Natural killer cell (primary cell): ENCODE data around the gene SDHD. TPM values are rescaled to one million over a fixed set of nuclear protein-coding genes. Genes with fewer than 3 reads are reported as not detected.

Experiments
- ATAC-seq, 3 donors: fragments of 150-1000 bp in 2 of 3; fragments of 200-7000 bp in 1 of 3; cut with Tn5 transposase; 1 replicate in 1 of 3; 2 replicates in 2 of 3; pipeline ENCODE4 v1.10.0; 2021; ENCODE audit warnings: mild to moderate bottlenecking in 2 of 3, moderate library complexity in 2 of 3
- DNase-seq, 2 donors: peaks; one replicate each; pipeline versions ENCODE4 v3.0.0 to v3.0.0-alpha.2; 2013 to 2021; ENCODE audit warnings: mixed read lengths in 1 of 2
- H3K27ac ChIP-seq: one replicate; pipeline ENCODE4 v1.5.1; 2013; ENCODE audit warnings: mild to moderate bottlenecking, low read length
- H3K27me3 ChIP-seq: one replicate; pipeline ENCODE4 v1.6.1; 2013; ENCODE audit warnings: low read length; ENCODE audit not compliant: control insufficient read depth, insufficient read depth
- H3K36me3 ChIP-seq: one replicate; pipeline ENCODE4 v1.6.1; 2013; ENCODE audit warnings: low read length; ENCODE audit not compliant: control insufficient read depth, insufficient read depth
- H3K4me1 ChIP-seq: one replicate; pipeline ENCODE4 v1.6.1; 2013; ENCODE audit warnings: low read length; ENCODE audit not compliant: control insufficient read depth, insufficient read depth
- H3K4me3 ChIP-seq: one replicate; pipeline ENCODE4 v1.5.1; 2013; ENCODE audit warnings: low read length
- H3K9me3 ChIP-seq: one replicate; pipeline ENCODE4 v1.6.1; 2013; ENCODE audit warnings: low read length; ENCODE audit not compliant: control insufficient read depth, insufficient read depth
- H3K27ac Mint-ChIP-seq, 2 donors: one replicate each; pipeline ENCODE4 v1.8.0; 2022; ENCODE audit warnings: mild to moderate bottlenecking in 2 of 2, mixed read lengths in 2 of 2, moderate library complexity in 1 of 2
- H3K27me3 Mint-ChIP-seq, 2 donors: one replicate each; pipeline ENCODE4 v1.8.0; 2022; ENCODE audit warnings: low read depth in 2 of 2, mixed read lengths in 2 of 2
- H3K36me3 Mint-ChIP-seq: one replicate; pipeline ENCODE4 v1.8.0; 2022; ENCODE audit warnings: mixed read lengths
- H3K4me1 Mint-ChIP-seq, 2 donors: one replicate each; pipeline ENCODE4 v1.8.0; 2022; ENCODE audit warnings: mixed read lengths in 2 of 2
- H3K4me3 Mint-ChIP-seq: one replicate; pipeline ENCODE4 v1.8.0; 2022; ENCODE audit warnings: mild to moderate bottlenecking, moderate library complexity, mixed read lengths
- H3K9me3 Mint-ChIP-seq, 2 donors: one replicate each; pipeline ENCODE4 v1.8.0; 2022; ENCODE audit warnings: mixed read lengths in 2 of 2
- CTCF ChIP-seq: fragments of 200-600 bp; IDR thresholded peaks from one replicate; pipeline ENCODE4 v1.8.0; 2022; ENCODE audit warnings: antibody characterized with exemption
- WGBS: methylation state at CpG from one replicate; pipeline ENCODE4 v1.1.7; 2013; ENCODE audit warnings: missing lambda C conversion rate; ENCODE audit not compliant: insufficient coverage; 5-methylcytosine and 5-hydroxymethylcytosine counted together
- intact Hi-C: fragments of 100-400 bp; cut with micrococcal nuclease; formaldehyde crosslinking; loops from one replicate; pipeline ENCODE4 v1.14.2; 2022
- total RNA-seq, 4 donors: library from RNA; stranded (reverse); fragments of 120-200 nt in 1 of 4; gene quantifications; one replicate each; pipeline versions ENCODE4 v1.2.3 to v1.2.4, GENCODE V29; 2013 to 2022

SDHD gene
- total RNA-seq, 3 donors from 2014 or later (not counting 1 experiment from before 2014, with no cell fraction given): 46.8 to 55.0 (median 52.3) TPM

GRCh38 chr11:112050721-112051120 lies 36.0 kb upstream of the SDHD start:
- peaks cover 0 to 5% of the 10 kb centered on the region in 2 donors for H3K4me1 Mint-ChIP-seq
- 100% methylated on average over 1 of the region's 3 CpGs for WGBS
- Histone ChIP-seq H3K4me1 (no peaks in the 10 kb centered on the region), H3K36me3 (peaks cover 43% of the 10 kb centered on the region), H3K27ac (no peak overlapping the region), H3K4me3 (no peak overlapping the region), H3K9me3 (no peaks in the 10 kb centered on the region), H3K27me3 (no peaks in the 10 kb centered on the region)
- H3K27ac Mint-ChIP-seq: no peak overlapping the region
- H3K36me3 Mint-ChIP-seq: peaks cover 10% of the 10 kb centered on the region
- no peak for ATAC-seq
- no peak overlapping the region for H3K4me3 Mint-ChIP-seq
- intact Hi-C loops: no loop called here
- no peaks in the 10 kb centered on the region for H3K9me3 Mint-ChIP-seq
- no peak for DNase-seq
- H3K27me3 Mint-ChIP-seq: no peaks in the 10 kb centered on the region
- no peak for TF ChIP-seq CTCF

GRCh38 chr11:112051768-112052167 lies 34.9 kb upstream of the SDHD start:
- no peak for DNase-seq
- Mint-ChIP-seq H3K4me1 (peaks cover 0 to 5% of the 10 kb centered on the region in 2 donors), H3K36me3 (peaks cover 10% of the 10 kb centered on the region), H3K9me3 (no peaks in the 10 kb centered on the region), H3K4me3 (no peak overlapping the region), H3K27me3 (no peaks in the 10 kb centered on the region), H3K27ac (no peak overlapping the region)
- Histone ChIP-seq H3K4me3 (no peak overlapping the region), H3K27ac (no peak overlapping the region), H3K9me3 (no peaks in the 10 kb centered on the region), H3K27me3 (no peaks in the 10 kb centered on the region), H3K4me1 (no peaks in the 10 kb centered on the region), H3K36me3 (peaks cover 39% of the 10 kb centered on the region)
- 92% methylated on average over 2 of the region's 3 CpGs for WGBS
- no peak for ATAC-seq
- intact Hi-C loops: no loop called here
- TF ChIP-seq CTCF: no peak

- TF ChIP-seq CTCF: no peak
- no peaks in the 10 kb centered on the region for H3K4me1 Mint-ChIP-seq
- DNase-seq (no peak), ATAC-seq (no peak)
- Histone ChIP-seq H3K27ac (no peak overlapping the region), H3K36me3 (peaks cover 27% of the 10 kb centered on the region), H3K4me1 (no peaks in the 10 kb centered on the region), H3K27me3 (no peaks in the 10 kb centered on the region), H3K9me3 (no peaks in the 10 kb centered on the region), H3K4me3 (no peak overlapping the region)
- no peak overlapping the region for H3K27ac Mint-ChIP-seq
- 71% methylated on average over 4 of the region's 4 CpGs for WGBS
- peaks cover under 1% of the 10 kb centered on the region for H3K36me3 Mint-ChIP-seq
- intact Hi-C loops: no loop called here
- H3K4me3 Mint-ChIP-seq: no peak overlapping the region
- no peaks in the 10 kb centered on the region for H3K9me3 Mint-ChIP-seq
- no peaks in the 10 kb centered on the region for H3K27me3 Mint-ChIP-seq
Measured at GRCh38 chr11:112057170-112057569, 29.5 kb upstream of the SDHD start.

- Histone ChIP-seq H3K27ac (no peak overlapping the region), H3K4me3 (no peak overlapping the region), H3K36me3 (peaks cover 29% of the 10 kb centered on the region), H3K27me3 (no peaks in the 10 kb centered on the region), H3K9me3 (no peaks in the 10 kb centered on the region), H3K4me1 (no peaks in the 10 kb centered on the region)
- ATAC-seq (no peak), DNase-seq (no peak)
- no peaks in the 10 kb centered on the region for H3K4me1 Mint-ChIP-seq
- 87% methylated on average over 1 of the region's 1 CpG for WGBS
- H3K27me3 Mint-ChIP-seq: no peaks in the 10 kb centered on the region
- no peak overlapping the region for H3K4me3 Mint-ChIP-seq
- intact Hi-C loops: no loop called here
- H3K36me3 Mint-ChIP-seq: no peaks in the 10 kb centered on the region
- no peak overlapping the region for H3K27ac Mint-ChIP-seq
- TF ChIP-seq CTCF: no peak
- no peaks in the 10 kb centered on the region for H3K9me3 Mint-ChIP-seq
Measured at GRCh38 chr11:112058103-112058502, 28.6 kb upstream of the SDHD start.
